Erythroblast (primary cell): ENCODE results near the gene CHTOP.

Source experiments
- GATA1 ChIP-seq: IDR thresholded peaks from 2 replicates; pipeline ENCODE4 v1.6.1; 2011; ENCODE audit warnings: low read depth, mild to moderate bottlenecking, control low read depth, low read length, moderate library complexity
- POLR2A ChIP-seq: IDR thresholded peaks from 2 replicates; pipeline ENCODE4 v1.6.1; 2011; ENCODE audit warnings: mild to moderate bottlenecking, low read length

DNA sequence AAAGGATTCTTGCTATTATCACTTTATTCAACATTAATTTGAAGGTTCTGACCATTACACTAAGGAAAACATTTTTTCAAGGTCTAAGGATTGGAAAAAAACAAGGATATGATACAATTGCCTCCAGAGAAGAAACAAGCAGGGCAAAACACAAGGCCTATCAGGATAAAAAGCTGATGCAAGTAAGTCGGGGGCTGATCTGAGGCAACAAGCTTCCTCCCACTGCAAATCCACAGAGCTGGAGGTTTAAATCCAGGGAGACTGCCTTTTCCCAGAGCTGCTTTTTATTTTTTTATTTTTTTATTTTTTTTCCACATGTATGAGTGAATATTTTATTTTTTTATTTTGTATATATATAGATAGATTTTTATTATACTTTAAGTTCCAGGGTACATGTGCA is 48.9 kb upstream of the CHTOP start:
- TF ChIP-seq POLR2A: no peak
- no peak for TF ChIP-seq GATA1
